ENCODE data around the gene PODXL. TPM values are rescaled to one million over a fixed set of nuclear protein-coding genes. Genes with fewer than 3 reads are reported as not detected.

The PODXL gene
- polyA plus RNA-seq, 1 experiment = 0.79 TPM

DNA sequence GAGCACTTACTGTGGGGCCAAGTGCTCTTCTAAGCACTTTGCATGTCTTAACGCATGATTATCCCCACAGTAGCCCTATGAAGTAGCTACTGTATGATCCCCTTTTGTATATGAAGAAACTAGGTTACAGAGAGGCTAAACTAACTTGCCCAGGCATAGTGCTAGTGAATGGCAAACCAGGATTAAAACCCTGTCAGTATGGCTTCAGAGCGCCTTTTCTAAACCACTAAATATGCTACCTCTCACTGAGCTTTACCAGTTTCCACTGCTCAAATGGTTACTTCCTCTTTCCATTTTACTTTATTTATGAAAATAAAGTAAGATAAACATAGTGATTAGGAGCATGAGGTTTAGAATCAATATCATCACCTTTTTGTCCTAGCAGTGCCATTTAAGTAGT lies 73.6 kb downstream of the PODXL start:
- ChIA-PET CTCF (interaction anchor here (0.5 to 1.3 kb wide), 3 partner anchors 30 to 413 kb away, joined by 3 to 4 read pairs (median 3); no protein-coding TSS in a partner anchor), POLR2A (no interaction called here)
- Histone ChIP-seq H3K27me3 (ENCODE audit: control insufficient read depth, insufficient read depth, low read length) (no peaks in the 10 kb centered on the region), H3K4me3 (ENCODE audit: low read depth, low read length) (no peak overlapping the region), H3K9me3 (ENCODE audit: control insufficient read depth, insufficient read depth, low read length) (no peaks in the 10 kb centered on the region), H3K27ac (ENCODE audit: low read depth, low read length) (no peak overlapping the region)
- TF ChIP-seq, protein P1, sequence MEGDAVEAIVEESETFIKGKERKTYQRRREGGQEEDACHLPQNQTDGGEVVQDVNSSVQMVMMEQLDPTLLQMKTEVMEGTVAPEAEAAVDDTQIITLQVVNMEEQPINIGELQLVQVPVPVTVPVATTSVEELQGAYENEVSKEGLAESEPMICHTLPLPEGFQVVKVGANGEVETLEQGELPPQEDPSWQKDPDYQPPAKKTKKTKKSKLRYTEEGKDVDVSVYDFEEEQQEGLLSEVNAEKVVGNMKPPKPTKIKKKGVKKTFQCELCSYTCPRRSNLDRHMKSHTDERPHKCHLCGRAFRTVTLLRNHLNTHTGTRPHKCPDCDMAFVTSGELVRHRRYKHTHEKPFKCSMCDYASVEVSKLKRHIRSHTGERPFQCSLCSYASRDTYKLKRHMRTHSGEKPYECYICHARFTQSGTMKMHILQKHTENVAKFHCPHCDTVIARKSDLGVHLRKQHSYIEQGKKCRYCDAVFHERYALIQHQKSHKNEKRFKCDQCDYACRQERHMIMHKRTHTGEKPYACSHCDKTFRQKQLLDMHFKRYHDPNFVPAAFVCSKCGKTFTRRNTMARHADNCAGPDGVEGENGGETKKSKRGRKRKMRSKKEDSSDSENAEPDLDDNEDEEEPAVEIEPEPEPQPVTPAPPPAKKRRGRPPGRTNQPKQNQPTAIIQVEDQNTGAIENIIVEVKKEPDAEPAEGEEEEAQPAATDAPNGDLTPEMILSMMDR (IDR thresholded peaks at IDR 0.05; ENCODE audit: low read depth, low read length) = no peak
- DNase-seq (ENCODE audit: low read depth, low spot score) = no peak

DNA sequence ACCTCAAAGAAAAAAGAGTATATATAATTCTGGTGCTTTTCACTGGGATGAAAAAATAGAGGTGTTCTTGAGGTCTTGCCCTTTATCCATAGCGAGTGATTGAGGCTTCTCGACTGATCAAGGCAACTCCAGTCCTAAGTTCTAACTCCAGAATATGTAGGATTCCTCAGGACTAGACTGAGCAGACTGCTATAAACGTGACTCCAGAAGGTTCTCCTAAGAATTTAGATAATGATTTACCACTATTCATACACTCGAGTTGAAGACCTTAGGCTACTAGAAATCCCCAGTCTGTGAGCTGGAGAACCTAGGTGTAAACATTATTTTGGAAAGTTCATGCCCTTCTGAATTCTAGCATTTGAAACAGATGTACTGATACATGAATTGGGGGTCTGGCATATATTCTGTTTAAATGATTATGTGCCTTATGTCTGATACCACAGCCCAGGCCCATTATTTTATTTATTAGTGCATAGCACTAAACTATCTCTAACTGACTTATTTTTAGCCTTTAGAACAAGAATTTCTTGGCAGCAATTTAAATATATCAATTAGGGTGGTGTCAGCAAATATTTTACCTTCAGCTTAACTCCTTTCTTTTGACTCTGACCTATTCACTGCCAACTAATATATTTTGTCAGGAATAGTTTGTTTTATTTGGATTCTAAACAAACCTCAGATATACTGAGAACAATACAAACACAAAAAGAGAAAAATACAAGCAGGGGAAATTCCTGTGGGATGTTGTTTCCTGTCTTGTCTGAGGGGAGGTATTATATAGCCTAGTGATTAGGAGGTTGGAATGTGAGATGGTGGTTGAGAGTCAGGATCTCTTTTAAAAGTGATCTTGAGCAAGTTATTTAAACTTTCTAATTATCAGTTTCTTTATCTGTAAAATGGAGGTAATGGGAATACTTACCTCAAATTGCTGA lies 75.8 kb downstream of the PODXL start:
- Histone ChIP-seq H3K27me3 (ENCODE audit: control insufficient read depth, insufficient read depth, low read length) (no peaks in the 10 kb centered on the region), H3K27ac (ENCODE audit: low read depth, low read length) (no peak overlapping the region), H3K9me3 (ENCODE audit: control insufficient read depth, insufficient read depth, low read length) (no peaks in the 10 kb centered on the region), H3K4me3 (ENCODE audit: low read depth, low read length) (no peak overlapping the region)
- DNase-seq (ENCODE audit: low read depth, low spot score) = no peak
- ChIA-PET POLR2A (interaction anchor here (0.6 kb wide), 1 partner anchor 1528 kb away, joined by 4 read pairs; no protein-coding TSS in a partner anchor), CTCF (no interaction called here)
- TF ChIP-seq, protein P1 (IDR thresholded peaks at IDR 0.05; ENCODE audit: low read depth, low read length) = no peak

DNA sequence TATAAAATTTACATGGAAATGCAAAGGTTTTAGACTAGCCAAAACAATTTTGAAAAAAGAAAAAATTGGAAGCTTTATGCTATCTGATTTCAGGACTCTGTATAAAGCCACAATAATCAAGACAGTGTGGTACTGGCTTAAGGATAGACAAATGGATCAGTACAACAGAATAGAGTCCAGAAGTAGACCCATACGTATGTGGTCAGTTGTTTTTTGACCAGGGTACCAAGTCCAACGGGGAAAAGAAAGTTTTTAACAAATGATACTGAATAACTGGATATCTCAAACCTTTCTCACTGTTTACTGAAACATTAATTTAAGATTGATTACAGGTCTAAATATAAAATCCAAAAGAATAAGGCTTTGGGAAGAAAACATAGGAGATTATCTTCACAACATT lies 79.7 kb downstream of the PODXL start:
- Histone ChIP-seq H3K9me3 (ENCODE audit: control insufficient read depth, insufficient read depth, low read length) (no peaks in the 10 kb centered on the region; the same call in 1 of the 2 replicates), H3K4me3 (ENCODE audit: low read depth, low read length) (no peak overlapping the region), H3K27me3 (ENCODE audit: control insufficient read depth, insufficient read depth, low read length) (no peaks in the 10 kb centered on the region), H3K27ac (ENCODE audit: low read depth, low read length) (no peak overlapping the region)
- ChIA-PET POLR2A (no interaction called here), CTCF (interaction anchor here (1.2 kb wide), 1 partner anchor 37 kb away, joined by 3 read pairs; no protein-coding TSS in a partner anchor)
- no peak for DNase-seq (ENCODE audit: low read depth, low spot score)
- TF ChIP-seq, protein P1 (IDR thresholded peaks at IDR 0.05; ENCODE audit: low read depth, low read length) = no peak

DNA sequence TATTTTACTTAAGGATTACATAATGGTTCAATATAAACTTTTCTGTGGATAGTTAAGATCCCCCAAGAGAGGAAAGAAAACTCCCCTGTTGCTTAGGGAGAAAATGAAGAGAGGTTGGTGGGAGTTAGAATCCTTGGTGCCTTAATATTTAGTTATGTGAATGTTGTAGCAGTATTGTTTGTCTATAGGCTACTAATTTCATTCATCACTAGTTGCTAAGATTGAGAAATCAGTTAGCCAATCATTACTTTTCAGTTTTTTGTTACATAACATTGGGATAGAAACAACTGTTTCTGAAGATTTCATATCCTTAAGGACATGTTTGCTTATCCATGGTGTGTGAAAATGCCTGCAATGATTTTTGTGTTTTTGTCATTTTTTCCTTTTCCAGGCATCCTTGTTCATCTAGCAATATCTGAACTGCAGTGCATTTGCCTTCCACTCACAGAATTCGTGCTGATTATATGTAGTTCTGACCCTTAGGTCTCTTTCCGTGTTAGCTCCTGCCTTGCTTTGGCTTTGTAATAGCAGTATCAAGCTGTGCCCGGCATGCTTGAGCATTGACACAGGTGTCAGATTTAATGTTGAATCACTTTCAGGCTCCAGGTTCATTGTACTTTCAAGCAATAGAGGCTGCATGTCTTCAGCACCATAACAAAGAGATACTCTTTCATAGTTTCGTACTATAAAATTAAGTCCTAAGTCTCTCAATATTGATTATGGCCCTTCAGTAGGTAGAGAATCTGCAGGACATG lies 85.0 kb downstream of the PODXL start:
- TF ChIP-seq, protein P1 (IDR thresholded peaks at IDR 0.05; ENCODE audit: low read depth, low read length) = no peak
- DNase-seq (ENCODE audit: low read depth, low spot score) = no peak
- ChIA-PET POLR2A (no interaction called here), CTCF (no interaction called here)
- H3K27ac ChIP-seq (ENCODE audit: low read depth, low read length) = no peak overlapping the region
- H3K9me3 ChIP-seq (ENCODE audit: control insufficient read depth, insufficient read depth, low read length) = no peaks in the 10 kb centered on the region; the same call in 1 of the 2 replicates
- H3K4me3 ChIP-seq (ENCODE audit: low read depth, low read length) = no peak overlapping the region
- no peaks in the 10 kb centered on the region for H3K27me3 ChIP-seq (ENCODE audit: control insufficient read depth, insufficient read depth, low read length)

Data from AG04450 (cell line).